Measurements from ENCODE around the gene MED7. TPM values are rescaled to one million over a fixed set of nuclear protein-coding genes. Genes with fewer than 3 reads are reported as not detected.
A peak's percentile ranks its signal among the peaks of the same experiment; 100 is the strongest.

MED7 gene
- total RNA-seq, 1 experiment from 2014 or later = 14.7 TPM

GRCh38 chr5:157100140-157100679 is 42.5 kb downstream of the MED7 start:
- H3K4me3 Mint-ChIP-seq (ENCODE audit: unreplicated experiment) = no peak overlapping the region
- TF ChIP-seq CTCF (IDR thresholded peaks at IDR 0.05; ENCODE audit: unreplicated experiment) = no peak
- H3K9me3 Mint-ChIP-seq (ENCODE audit: unreplicated experiment) = no peaks in the 10 kb centered on the region
- BruUV-seq (replicated peaks) = no TSS peak
- no peaks in the 10 kb centered on the region for H3K27me3 Mint-ChIP-seq (ENCODE audit: insufficient read depth, unreplicated experiment)
- DNase-seq (ENCODE audit: unreplicated experiment) = peak; percentile 58
- CTCF ChIA-PET = interaction anchor here (0.6 to 0.9 kb wide), 2 partner anchors 74 to 1281 kb away, joined by 3 read pairs; no protein-coding TSS in a partner anchor
- POLR2A ChIA-PET = interaction anchor here (0.7 to 1.6 kb wide), 2 partner anchors 32 to 43 kb away, joined by 3 to 4 read pairs; partner anchors contain the start of gene MED7
- intact Hi-C loops (cut with micrococcal nuclease) = no loop called here
- peaks cover 5% of the 10 kb centered on the region for H3K4me1 Mint-ChIP-seq (ENCODE audit: insufficient read depth, unreplicated experiment)
- H3K36me3 Mint-ChIP-seq (ENCODE audit: insufficient read depth, unreplicated experiment) = peaks cover 5% of the 10 kb centered on the region
- no peak overlapping the region for H3K27ac Mint-ChIP-seq (ENCODE audit: low read depth, unreplicated experiment)

DNA sequence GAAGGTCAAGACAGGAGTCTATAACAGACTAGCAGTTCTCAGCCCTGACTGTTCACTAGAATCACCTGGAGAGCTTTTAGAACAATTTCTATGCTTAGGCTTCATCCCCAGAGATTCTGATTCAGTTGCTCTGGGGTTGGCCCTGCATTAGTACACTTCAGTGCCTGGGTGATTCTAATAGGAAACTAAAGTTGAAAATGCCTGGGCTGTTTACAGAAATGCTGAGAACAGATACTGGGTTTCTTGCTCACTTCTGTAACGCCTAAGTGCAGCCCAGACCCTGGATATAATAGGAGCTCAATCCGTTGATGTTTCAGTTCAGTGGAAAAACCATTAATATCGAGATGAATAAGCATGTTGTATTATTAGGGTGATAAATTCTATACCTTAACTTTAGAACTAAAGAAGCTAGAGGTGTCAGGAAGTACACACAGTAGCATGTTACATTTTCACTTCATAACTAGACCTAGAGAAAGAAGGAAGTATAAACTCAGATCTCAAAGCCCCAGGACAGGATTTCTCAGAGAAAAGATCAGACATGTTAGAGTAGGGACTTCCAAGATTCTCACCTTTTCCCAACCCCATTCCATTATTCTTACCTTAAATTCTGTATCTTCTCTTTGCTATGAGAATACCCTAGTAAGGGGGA is 54.2 kb downstream of the MED7 start:
- no peaks in the 10 kb centered on the region for H3K36me3 Mint-ChIP-seq (ENCODE audit: insufficient read depth, unreplicated experiment)
- H3K4me3 Mint-ChIP-seq (ENCODE audit: unreplicated experiment) = no peak overlapping the region
- no TSS peak for BruUV-seq (replicated peaks)
- no peak overlapping the region for H3K27ac Mint-ChIP-seq (ENCODE audit: low read depth, unreplicated experiment)
- POLR2A ChIA-PET = interaction anchor here (0.6 kb wide), 1 partner anchor 325 kb away, joined by 3 read pairs; no protein-coding TSS in a partner anchor
- no peak for DNase-seq (ENCODE audit: unreplicated experiment)
- H3K9me3 Mint-ChIP-seq (ENCODE audit: unreplicated experiment) = no peaks in the 10 kb centered on the region
- intact Hi-C loops (cut with micrococcal nuclease) = no loop called here
- H3K27me3 Mint-ChIP-seq (ENCODE audit: insufficient read depth, unreplicated experiment) = no peaks in the 10 kb centered on the region
- H3K4me1 Mint-ChIP-seq (ENCODE audit: insufficient read depth, unreplicated experiment) = no peaks in the 10 kb centered on the region
- CTCF ChIA-PET = interaction anchor here (0.7 kb wide), 1 partner anchor 120 kb away, joined by 3 read pairs; no protein-coding TSS in a partner anchor
- no peak for TF ChIP-seq CTCF (IDR thresholded peaks at IDR 0.05; ENCODE audit: unreplicated experiment)

Other genes starting within 250 kb of the MED7 start
- gene TIMD4, start 179.6 kb downstream of the MED7 start, total RNA-seq (2022) = not detected in 2 replicates
- gene HAVCR1, start 83.7 kb downstream of the MED7 start, total RNA-seq (2022) = 0.42 TPM in 1 of 2 replicates, not detected in the other
- gene HAVCR2, start 33.8 kb downstream of the MED7 start, total RNA-seq (2022) = 0.17 TPM in 1 of 2 replicates, not detected in the other
- not detected in 2 replicates for gene GARIN3, start 23.4 kb upstream of the MED7 start, total RNA-seq (2022)
- not detected in 2 replicates for gene ITK, start 38.0 kb upstream of the MED7 start, total RNA-seq (2022)
- gene CYFIP2, start 123.3 kb upstream of the MED7 start, total RNA-seq (2022) = 50.5 and 50.8 TPM in 2 replicates